ENCODE measurements around the gene TMEM242. TPM values are rescaled to one million over a fixed set of nuclear protein-coding genes. Genes with fewer than 3 reads are reported as not detected.

The TMEM242 gene
- total RNA-seq, 1 donor: 6.2 TPM

GRCh38 chr6:157322792-157323254 lies 496 bp downstream of the TMEM242 start:
- H3K27me3 ChIP-seq (ENCODE audit: insufficient read depth, low read length): no peaks in the 10 kb centered on the region
- H3K9me3 ChIP-seq (ENCODE audit: low read depth, low read length): no peaks in the 10 kb centered on the region
- peaks cover 13% of the 10 kb centered on the region for H3K4me1 ChIP-seq (ENCODE audit: insufficient read depth, low read length)
- H3K27ac ChIP-seq (ENCODE audit: low read depth, low read length): peak overlapping the region; percentile 88
- H3K36me3 ChIP-seq (ENCODE audit: insufficient read depth, low read length): peaks cover 9% of the 10 kb centered on the region
- H3K4me2 ChIP-seq (ENCODE audit: insufficient read depth, low read length): peak overlapping the region; percentile 100
- no peaks in the 10 kb centered on the region for H4K20me1 ChIP-seq (ENCODE audit: insufficient read depth, low read length)
- TF ChIP-seq, protein P1, sequence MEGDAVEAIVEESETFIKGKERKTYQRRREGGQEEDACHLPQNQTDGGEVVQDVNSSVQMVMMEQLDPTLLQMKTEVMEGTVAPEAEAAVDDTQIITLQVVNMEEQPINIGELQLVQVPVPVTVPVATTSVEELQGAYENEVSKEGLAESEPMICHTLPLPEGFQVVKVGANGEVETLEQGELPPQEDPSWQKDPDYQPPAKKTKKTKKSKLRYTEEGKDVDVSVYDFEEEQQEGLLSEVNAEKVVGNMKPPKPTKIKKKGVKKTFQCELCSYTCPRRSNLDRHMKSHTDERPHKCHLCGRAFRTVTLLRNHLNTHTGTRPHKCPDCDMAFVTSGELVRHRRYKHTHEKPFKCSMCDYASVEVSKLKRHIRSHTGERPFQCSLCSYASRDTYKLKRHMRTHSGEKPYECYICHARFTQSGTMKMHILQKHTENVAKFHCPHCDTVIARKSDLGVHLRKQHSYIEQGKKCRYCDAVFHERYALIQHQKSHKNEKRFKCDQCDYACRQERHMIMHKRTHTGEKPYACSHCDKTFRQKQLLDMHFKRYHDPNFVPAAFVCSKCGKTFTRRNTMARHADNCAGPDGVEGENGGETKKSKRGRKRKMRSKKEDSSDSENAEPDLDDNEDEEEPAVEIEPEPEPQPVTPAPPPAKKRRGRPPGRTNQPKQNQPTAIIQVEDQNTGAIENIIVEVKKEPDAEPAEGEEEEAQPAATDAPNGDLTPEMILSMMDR (IDR thresholded peaks at IDR 0.05; ENCODE audit: extremely low read depth, low read depth, low read length): no peak
- peak overlapping the region; percentile 97 for H2AFZ ChIP-seq (ENCODE audit: low read length)
- H3K4me3 ChIP-seq (ENCODE audit: insufficient read depth, low read length): peak overlapping the region; percentile 99
- H3K79me2 ChIP-seq (ENCODE audit: insufficient read depth, low read length): peaks cover 10% of the 10 kb centered on the region
- peak; percentile 93 for DNase-seq (ENCODE audit: insufficient read length, low spot score, missing footprints)

DNA sequence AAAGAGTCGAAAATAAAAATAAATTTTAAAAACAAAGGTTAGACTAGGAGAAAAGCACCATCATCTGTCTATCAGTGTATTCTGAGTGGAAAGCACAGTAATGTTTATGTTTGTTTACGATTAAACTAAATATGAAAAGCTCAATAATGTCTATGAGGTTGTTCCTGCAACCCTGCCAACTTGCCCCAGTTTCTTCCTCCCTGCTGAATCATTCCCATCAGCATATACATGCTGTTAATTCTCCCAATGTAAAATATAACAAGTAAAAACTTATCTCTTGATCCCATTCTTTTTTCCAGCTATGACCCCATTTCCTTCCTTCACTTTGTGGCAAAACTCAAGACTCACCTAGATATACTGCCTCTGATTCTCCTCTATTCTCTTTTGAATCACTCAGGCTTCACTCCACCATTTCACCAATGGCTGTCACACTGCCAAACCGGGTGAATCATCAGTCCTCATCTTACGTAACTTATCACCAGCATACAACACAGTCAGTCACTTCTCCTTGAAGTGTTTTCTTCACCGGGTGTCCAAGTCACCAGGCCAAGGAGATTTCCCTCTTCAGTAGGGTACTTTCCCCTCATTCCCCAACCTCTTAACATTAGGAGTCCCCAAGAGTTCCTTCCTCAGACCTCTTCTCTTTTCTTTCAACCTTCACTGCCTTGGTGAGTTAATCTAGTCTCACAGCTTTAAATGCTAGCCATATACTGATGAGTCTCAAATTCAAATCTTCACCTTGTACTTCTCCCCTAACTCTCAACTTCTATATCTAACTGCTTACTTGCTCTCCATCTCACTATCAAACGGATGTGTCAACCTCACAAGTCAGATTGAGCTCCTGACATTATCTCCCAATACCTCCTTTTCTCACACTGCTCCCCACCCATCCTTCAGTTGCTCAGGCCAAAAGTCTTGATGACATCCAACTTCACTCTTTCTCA lies 6.2 kb downstream of the TMEM242 start:
- Histone ChIP-seq H3K27ac (ENCODE audit: low read depth, low read length) (peak overlapping the region; percentile 36), H4K20me1 (ENCODE audit: insufficient read depth, low read length) (no peaks in the 10 kb centered on the region), H3K4me2 (ENCODE audit: insufficient read depth, low read length) (no peak overlapping the region), H3K4me1 (ENCODE audit: insufficient read depth, low read length) (peaks cover 10% of the 10 kb centered on the region), H3K27me3 (ENCODE audit: insufficient read depth, low read length) (no peaks in the 10 kb centered on the region), H3K9me3 (ENCODE audit: low read depth, low read length) (no peaks in the 10 kb centered on the region), H3K4me3 (ENCODE audit: insufficient read depth, low read length) (no peak overlapping the region), H3K79me2 (ENCODE audit: insufficient read depth, low read length) (peaks cover 3% of the 10 kb centered on the region), H3K36me3 (ENCODE audit: insufficient read depth, low read length) (peaks cover 36% of the 10 kb centered on the region), H2AFZ (ENCODE audit: low read length) (no peak overlapping the region)
- TF ChIP-seq, protein P1 (IDR thresholded peaks at IDR 0.05; ENCODE audit: extremely low read depth, low read depth, low read length): no peak
- peak; percentile 89 for DNase-seq (ENCODE audit: insufficient read length, low spot score, missing footprints)

DNA sequence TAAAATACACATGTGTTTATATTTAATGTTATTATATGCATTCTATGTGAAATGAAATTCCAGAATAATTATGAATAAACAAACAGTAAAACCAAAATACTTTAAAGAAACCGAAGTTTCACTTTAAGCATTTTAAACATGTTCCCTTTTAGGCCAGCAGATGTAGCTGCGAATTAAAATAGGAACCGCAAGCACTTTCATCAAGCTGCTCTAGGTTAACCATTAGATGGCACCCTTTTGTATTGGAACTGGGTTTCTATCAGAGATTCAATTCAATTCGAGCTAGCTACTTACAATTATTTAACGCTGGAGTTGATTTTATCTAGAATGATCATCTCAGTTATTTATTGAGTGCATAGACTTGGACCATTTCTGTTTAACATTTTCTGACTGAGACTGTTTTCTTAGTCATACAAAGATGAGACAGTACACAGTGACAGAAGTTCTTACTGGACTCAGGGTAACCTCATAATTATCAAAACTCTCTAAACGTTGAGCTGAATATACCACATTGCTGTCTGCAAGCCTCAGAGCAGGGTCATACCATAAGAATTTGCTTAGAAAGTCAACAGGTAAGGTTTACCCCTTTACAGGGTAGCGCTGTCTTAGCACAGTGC lies 8.5 kb downstream of the TMEM242 start:
- no peak overlapping the region for H3K4me3 ChIP-seq (ENCODE audit: insufficient read depth, low read length)
- TF ChIP-seq, protein P1 (IDR thresholded peaks at IDR 0.05; ENCODE audit: extremely low read depth, low read depth, low read length): peak; percentile 94
- H3K36me3 ChIP-seq (ENCODE audit: insufficient read depth, low read length): peaks cover 42% of the 10 kb centered on the region
- H3K27me3 ChIP-seq (ENCODE audit: insufficient read depth, low read length): no peaks in the 10 kb centered on the region
- H2AFZ ChIP-seq (ENCODE audit: low read length): no peak overlapping the region
- H4K20me1 ChIP-seq (ENCODE audit: insufficient read depth, low read length): no peaks in the 10 kb centered on the region
- no peaks in the 10 kb centered on the region for H3K79me2 ChIP-seq (ENCODE audit: insufficient read depth, low read length)
- DNase-seq (ENCODE audit: insufficient read length, low spot score, missing footprints): peak; percentile 76
- no peak overlapping the region for H3K27ac ChIP-seq (ENCODE audit: low read depth, low read length)
- no peak overlapping the region for H3K4me2 ChIP-seq (ENCODE audit: insufficient read depth, low read length)
- H3K4me1 ChIP-seq (ENCODE audit: insufficient read depth, low read length): peaks cover 10% of the 10 kb centered on the region
- H3K9me3 ChIP-seq (ENCODE audit: low read depth, low read length): no peaks in the 10 kb centered on the region
